SH-SY5Y (cell line): Measurements from ENCODE around the gene CARD10.

ENCODE experiments used
- GATA2 ChIP-seq: IDR thresholded peaks from 2 replicates; pipeline ENCODE4 v1.6.1; 2011; ENCODE audit warnings: mild to moderate bottlenecking, low read depth, low read length
- GATA3 ChIP-seq: IDR thresholded peaks from 2 replicates; pipeline ENCODE4 v1.6.1; 2011; ENCODE audit warnings: low read depth, mild to moderate bottlenecking, low read length, moderate library complexity

The CARD10 gene

GRCh38 chr22:37491559-37492427 is 27.4 kb downstream of the CARD10 start:
- no peak for TF ChIP-seq GATA3

GRCh38 chr22:37491106-37491505 is 28.1 kb downstream of the CARD10 start:
- no peak for TF ChIP-seq GATA3
- no peak for TF ChIP-seq GATA2

GRCh38 chr22:37489983-37490382 is 29.2 kb downstream of the CARD10 start:
- no peak for TF ChIP-seq GATA2
- no peak for TF ChIP-seq GATA3

- TF ChIP-seq GATA2 (no peak), GATA3 (no peak)
Observed at GRCh38 chr22:37488337-37489135, 30.7 kb downstream of the CARD10 start.

GRCh38 chr22:37487571-37487970 is 31.6 kb downstream of the CARD10 start:
- TF ChIP-seq GATA2 (no peak), GATA3 (no peak)

GRCh38 chr22:37487129-37487528 is 32.1 kb downstream of the CARD10 start:
- no peak for TF ChIP-seq GATA3
- no peak for TF ChIP-seq GATA2

- TF ChIP-seq GATA3 (no peak), GATA2 (no peak)
Observed at GRCh38 chr22:37486224-37486845, 32.9 kb downstream of the CARD10 start, which contains the start of gene MFNG. Gene MFNG, minus strand, starts transcription at chr22:37486384. Its CDS starts 207 bp downstream, at chr22:37486177.

GRCh38 chr22:37485395-37486223 is 33.6 kb downstream of the CARD10 start:
- TF ChIP-seq GATA3 (no peak), GATA2 (no peak)

- TF ChIP-seq GATA3 (no peak), GATA2 (no peak)
Observed at GRCh38 chr22:37484480-37485394, 34.5 kb downstream of the CARD10 start.

GRCh38 chr22:37483050-37483449 is 36.2 kb downstream of the CARD10 start:
- TF ChIP-seq GATA3 (no peak), GATA2 (no peak)

GRCh38 chr22:37482244-37482643 is 37.0 kb downstream of the CARD10 start:
- TF ChIP-seq GATA3 (no peak), GATA2 (no peak)

GRCh38 chr22:37481347-37481907 is 37.8 kb downstream of the CARD10 start:
- TF ChIP-seq GATA2: no peak
- TF ChIP-seq GATA3: no peak
